Heart right ventricle (tissue), 16 donors: ENCODE results near the gene GRAMD2B. TPM values are rescaled to one million over a fixed set of nuclear protein-coding genes. Genes with fewer than 3 reads are reported as not detected.

Experiments used
- ATAC-seq, 8 donors: fragments of 200-7000 bp; cut with Tn5 transposase; one replicate each; pipeline ENCODE4 v1.9.1; 2020; ENCODE audit warnings: mild to moderate bottlenecking in 8 of 8, moderate library complexity in 8 of 8, moderate number of reproducible peaks in 1 of 8
- DNase-seq, 2 donors: peaks; one replicate each; pipeline ENCODE4 v3.0.0-alpha.2; 2020
- H3K27ac ChIP-seq, 10 donors: fragments of 200-600 bp; sonication (generic) in 2 of 10; one replicate each; pipeline versions ENCODE4 v1.5.0 to v1.8.0; 2020 to 2022; ENCODE audit warnings: mild to moderate bottlenecking in 3 of 10
- H3K27me3 ChIP-seq, 7 donors: fragments of 200-600 bp; one replicate each; pipeline ENCODE4 v1.8.0; 2021 to 2022; ENCODE audit warnings: mild to moderate bottlenecking in 2 of 7
- H3K36me3 ChIP-seq, 9 donors: fragments of 200-600 bp; sonication (generic) in 1 of 9; one replicate each; pipeline versions ENCODE4 v1.5.0 to v1.8.0; 2020 to 2022; ENCODE audit warnings: mild to moderate bottlenecking in 2 of 9
- H3K4me1 ChIP-seq, 9 donors: fragments of 200-600 bp; sonication (generic) in 1 of 9; one replicate each; pipeline versions ENCODE4 v1.5.0 to v1.8.0; 2020 to 2022; ENCODE audit warnings: mild to moderate bottlenecking in 4 of 9
- H3K4me3 ChIP-seq, 10 donors: fragments of 200-600 bp; sonication (generic) in 2 of 10; one replicate each; pipeline versions ENCODE4 v1.5.0 to v1.8.0; 2020 to 2022; ENCODE audit warnings: mild to moderate bottlenecking in 7 of 10, moderate library complexity in 2 of 10
- H3K9me3 ChIP-seq, 11 donors: fragments of 200-600 bp in 10 of 11; sonication (generic) in 2 of 11; one replicate each; pipeline versions ENCODE4 v1.5.0 to v1.8.0; 2013 to 2022; ENCODE audit warnings: mild to moderate bottlenecking in 2 of 11, control low read depth in 1 of 11, moderate library complexity in 1 of 11
- CTCF ChIP-seq, 9 donors: fragments of 200-600 bp; sonication (generic) in 2 of 9; IDR thresholded peaks; one replicate each; pipeline versions ENCODE4 v1.5.0 to v1.8.0; 2021 to 2022; ENCODE audit warnings: antibody characterized with exemption in 9 of 9, mild to moderate bottlenecking in 5 of 9, moderate library complexity in 1 of 9
- WGBS, 2 donors: extraction: QIAGEN DNeasy Blood & Tissue Kit; methylation state at CpG; one replicate each; pipeline ENCODE4 v1.1.7; 2013; ENCODE audit warnings: inconsistent platforms in 1 of 2; 5-methylcytosine and 5-hydroxymethylcytosine counted together
- intact Hi-C, 10 donors: fragments of 100-400 bp; cut with DNase I; formaldehyde crosslinking; loops; one replicate each; pipeline versions ENCODE4 v1.11.1 to v1.14.2; 2022
- polyA plus RNA-seq, 2 donors: library from polyadenylated mRNA; stranded (reverse); fragments of 200-250 nt; gene quantifications; one replicate each; pipeline ENCODE4 v1.2.3, GENCODE V29; 2013
- total RNA-seq, 10 donors: library from RNA; stranded (reverse); fragmentation: NEBNext Ultra II Directional in 3 of 10; extraction: Animal tissue kit (Norgen Biotek cat#: 25700) in 3 of 10; gene quantifications; one replicate each; pipeline versions ENCODE4 v1.2.1 to v1.2.4, GENCODE V29; 2021 to 2023
- donor health status: Arrhythmogenic right ventricular cardiomyopathy.
- donor health status: ischemic (EF 13 %, LVEDD 7.1; RV severe dilation, severe dysfunction).
- donor health status: healthy with polysubstance abuse.
- donor health status: DM: no; HTN: yes; CAD: no.
- donor health status: DM: no; HTN: no; CAD: no.
- donor health status: ischemic (EF 25% LVEDD 6.9; RV normal size, moderate dysfunction).
- donor health status: ischemic (EF 25% LVEDD 5.7; RV mildly dilated, moderate dysfunction).
- donor health status: healthy.
- donor health status: DM: yes; HTN: yes; CAD: no.
- donor health status: Ischemic cardiomyopathy.
- donor health status: ischemic (EF 35%, LVEDD 5.7; RV mildly dilated, moderate dysfunction).
- donor health status: nonischemic (EF 11% LVEDD 7.7; RV severe dilation, severe dysfunction).
- donor health status: DM: yes; HTN: yes; CAD: no.
- donor health status: PGD.
- donor health status: ischemic (EF 29% LVEDD 5.4; RV normal size, mild dysfunction).
- donor health status: nonischemic (EF 23%, LVEDD 6.1; RV moderate dilation, normal function).

GRAMD2B gene
- total and polyA plus RNA-seq, 12 donors, result 10.7 to 47.3 (median 33.7) TPM

GRCh38 chr5:126445502-126446174, 22.4 kb downstream of the GRAMD2B start:
- H3K4me1 ChIP-seq, result peaks cover 0 to 31% (median 16%) of the 10 kb centered on the region in 9 donors
- WGBS, 2 donors, result 85% methylated on average over 3 of the region's 3 CpGs
- no peak for ATAC-seq
- H3K36me3 ChIP-seq, result peaks cover 0 to 16% (median 0%) of the 10 kb centered on the region in 9 donors
- peaks cover 0 to 3% (median 0%) of the 10 kb centered on the region in 11 donors for H3K9me3 ChIP-seq
- TF ChIP-seq CTCF (IDR thresholded peaks at IDR 0.05), result no peak
- no peak overlapping the region for H3K27ac ChIP-seq
- no peak for DNase-seq
- no peak overlapping the region for H3K4me3 ChIP-seq
- H3K27me3 ChIP-seq, result no peaks in the 10 kb centered on the region
- intact Hi-C loops, result no loop called here

GRCh38 chr5:126446498-126447224, 23.5 kb downstream of the GRAMD2B start:
- no peak for ATAC-seq
- no peak for DNase-seq
- 87 to 92% methylated on average over 9 of the region's 9 CpGs for WGBS, 2 donors
- Histone ChIP-seq H3K4me3 (no peak overlapping the region), H3K27me3 (no peaks in the 10 kb centered on the region), H3K36me3 (peaks cover 0 to 16% (median 0%) of the 10 kb centered on the region in 9 donors), H3K4me1 (peaks cover 0 to 28% (median 14%) of the 10 kb centered on the region in 9 donors), H3K27ac (no peak overlapping the region), H3K9me3 (no peaks in the 10 kb centered on the region)
- no peak for TF ChIP-seq CTCF (IDR thresholded peaks at IDR 0.05)
- intact Hi-C loops, result no loop called here

GRCh38 chr5:126448720-126449119, 25.5 kb downstream of the GRAMD2B start:
- Histone ChIP-seq H3K27ac (no peak overlapping the region), H3K9me3 (no peaks in the 10 kb centered on the region), H3K27me3 (no peaks in the 10 kb centered on the region), H3K36me3 (peaks cover 0 to 16% (median 0%) of the 10 kb centered on the region in 9 donors), H3K4me3 (no peak overlapping the region), H3K4me1 (peaks cover 0 to 21% (median 18%) of the 10 kb centered on the region in 9 donors)
- intact Hi-C loops, result no loop called here
- DNase-seq (no peak), ATAC-seq (no peak)
- WGBS, 2 donors, result 91 to 92% methylated on average over 8 of the region's 8 CpGs
- TF ChIP-seq CTCF (IDR thresholded peaks at IDR 0.05), result no peak

GRCh38 chr5:126449751-126450271, 26.6 kb downstream of the GRAMD2B start:
- H3K4me3 ChIP-seq, result peak overlapping the region in 2 of 10 donors; percentile 12 to 24
- WGBS, 2 donors, result 36 to 49% methylated on average over 8 of the region's 8 CpGs
- intact Hi-C loops, result no loop called here

More at GRCh38 chr5:126449751-126450271, 26.6 kb downstream of the GRAMD2B start:
- Histone ChIP-seq H3K9me3 (no peaks in the 10 kb centered on the region), H3K27me3 (no peaks in the 10 kb centered on the region), H3K4me1 (peaks cover 0 to 30% (median 21%) of the 10 kb centered on the region in 9 donors), H3K36me3 (peaks cover 0 to 15% (median 0%) of the 10 kb centered on the region in 9 donors), H3K27ac (peak overlapping the region in 7 of 10 donors; percentile 10 to 77 (median 60))
- DNase-seq, result peak in 1 of 2 donors; percentile 17
- no peak for TF ChIP-seq CTCF (IDR thresholded peaks at IDR 0.05)
- ATAC-seq, result peak in 7 of 8 donors; percentile 58 to 89 (median 78)
